ENCODE results near the gene RPUSD2.

RPUSD2 gene, protein sequence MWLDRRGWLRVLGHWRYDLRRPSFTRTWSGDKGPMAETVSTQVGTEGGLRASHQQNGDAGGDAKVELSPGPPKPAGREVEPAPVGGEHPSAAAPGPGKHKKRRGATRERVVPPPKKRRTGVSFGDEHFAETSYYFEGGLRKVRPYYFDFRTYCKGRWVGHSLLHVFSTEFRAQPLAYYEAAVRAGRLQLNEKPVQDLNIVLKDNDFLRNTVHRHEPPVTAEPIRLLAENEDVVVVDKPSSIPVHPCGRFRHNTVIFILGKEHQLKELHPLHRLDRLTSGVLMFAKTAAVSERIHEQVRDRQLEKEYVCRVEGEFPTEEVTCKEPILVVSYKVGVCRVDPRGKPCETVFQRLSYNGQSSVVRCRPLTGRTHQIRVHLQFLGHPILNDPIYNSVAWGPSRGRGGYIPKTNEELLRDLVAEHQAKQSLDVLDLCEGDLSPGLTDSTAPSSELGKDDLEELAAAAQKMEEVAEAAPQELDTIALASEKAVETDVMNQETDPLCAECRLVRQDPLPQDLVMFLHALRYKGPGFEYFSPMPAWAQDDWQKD

DNA sequence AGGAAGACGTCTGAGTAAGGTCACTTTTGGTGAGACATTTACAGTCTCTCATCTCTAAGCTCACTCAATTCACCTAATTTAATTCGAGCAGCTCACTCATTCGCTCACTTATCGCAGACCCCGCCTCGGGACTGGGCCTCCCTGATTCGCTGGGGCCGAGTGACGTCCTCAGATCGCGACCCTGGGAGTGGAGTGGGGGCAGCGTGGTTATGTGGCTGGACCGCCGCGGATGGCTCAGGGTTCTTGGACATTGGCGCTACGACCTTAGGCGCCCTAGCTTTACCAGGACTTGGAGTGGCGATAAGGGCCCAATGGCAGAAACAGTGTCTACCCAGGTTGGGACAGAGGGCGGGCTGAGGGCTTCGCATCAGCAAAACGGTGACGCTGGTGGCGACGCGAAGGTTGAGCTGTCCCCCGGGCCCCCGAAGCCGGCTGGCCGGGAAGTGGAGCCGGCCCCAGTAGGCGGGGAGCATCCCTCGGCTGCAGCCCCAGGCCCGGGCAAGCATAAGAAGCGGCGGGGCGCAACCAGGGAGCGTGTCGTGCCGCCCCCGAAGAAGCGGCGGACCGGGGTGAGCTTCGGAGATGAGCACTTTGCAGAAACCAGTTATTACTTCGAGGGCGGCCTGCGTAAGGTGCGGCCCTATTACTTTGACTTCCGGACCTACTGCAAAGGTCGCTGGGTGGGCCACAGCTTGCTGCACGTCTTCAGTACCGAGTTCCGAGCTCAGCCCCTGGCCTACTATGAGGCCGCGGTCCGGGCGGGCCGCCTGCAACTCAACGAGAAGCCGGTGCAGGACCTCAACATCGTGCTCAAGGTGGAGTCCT lies at the start of gene RPUSD2:
TSS of gene RPUSD2 (plus strand) at position 171 of the 825 bp plus-strand sequence. CDS start at position 210, 39 bp downstream.
- peak; percentile 93 for DNase-seq

DNA sequence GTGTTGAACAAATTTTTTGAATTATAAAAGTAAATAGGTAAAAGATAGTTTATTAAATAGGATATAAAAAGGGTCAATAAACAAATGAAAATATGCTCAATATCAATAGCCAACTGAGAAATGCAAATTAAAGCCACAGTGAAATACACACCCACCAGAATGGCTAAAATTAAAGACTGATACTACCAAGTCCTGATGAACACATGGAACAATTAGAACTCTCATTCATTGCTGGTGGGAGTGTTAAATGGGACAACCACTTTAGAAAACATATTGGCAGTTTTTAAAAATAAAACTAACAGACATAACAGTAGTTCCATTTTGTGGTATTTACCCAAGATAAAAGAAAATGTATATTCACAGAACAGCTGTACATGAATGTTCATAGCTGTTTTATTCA lies 45.5 kb upstream of the RPUSD2 start:
- no peak for DNase-seq

DNA sequence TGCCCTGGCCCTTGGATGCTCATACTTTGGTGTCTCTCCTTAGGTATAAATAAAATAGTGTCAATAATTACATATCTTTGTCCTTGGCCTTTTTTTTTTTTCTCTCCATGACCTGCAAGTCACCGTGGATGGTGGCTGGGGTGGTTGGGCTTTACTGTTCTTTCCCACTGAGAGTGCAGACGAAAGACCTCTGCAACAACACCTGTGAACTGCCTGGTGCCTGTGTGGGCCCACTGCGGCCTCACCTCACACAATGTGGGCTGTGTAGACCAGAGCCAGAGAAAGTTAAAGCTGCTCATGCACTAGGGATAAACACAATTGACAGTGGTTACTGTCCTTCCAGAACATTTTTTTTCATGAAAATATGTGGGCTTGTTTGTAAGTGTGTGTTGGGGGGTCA lies 43.2 kb upstream of the RPUSD2 start:
- DNase-seq, result no peak

DNA sequence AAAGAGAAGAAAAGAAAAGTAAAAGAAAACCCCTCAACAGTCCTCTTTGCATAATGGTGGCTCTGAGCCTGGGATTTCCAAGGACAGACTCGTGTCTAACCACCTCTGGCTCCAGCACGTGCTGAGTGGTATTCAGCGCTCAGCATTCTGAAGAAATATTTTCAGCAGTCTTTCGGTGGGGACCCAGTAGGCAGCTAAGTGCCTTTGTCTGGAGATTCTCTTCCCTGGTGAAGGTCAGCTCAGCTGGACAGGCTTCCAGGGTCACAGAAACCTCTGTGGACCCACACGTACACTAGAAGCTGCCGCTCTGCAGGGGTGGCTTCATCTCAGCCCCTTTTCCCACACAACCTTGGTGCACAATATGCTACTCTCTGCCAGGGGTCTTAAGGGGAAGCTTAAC lies 40.3 kb upstream of the RPUSD2 start:
- DNase-seq, result no peak

DNA sequence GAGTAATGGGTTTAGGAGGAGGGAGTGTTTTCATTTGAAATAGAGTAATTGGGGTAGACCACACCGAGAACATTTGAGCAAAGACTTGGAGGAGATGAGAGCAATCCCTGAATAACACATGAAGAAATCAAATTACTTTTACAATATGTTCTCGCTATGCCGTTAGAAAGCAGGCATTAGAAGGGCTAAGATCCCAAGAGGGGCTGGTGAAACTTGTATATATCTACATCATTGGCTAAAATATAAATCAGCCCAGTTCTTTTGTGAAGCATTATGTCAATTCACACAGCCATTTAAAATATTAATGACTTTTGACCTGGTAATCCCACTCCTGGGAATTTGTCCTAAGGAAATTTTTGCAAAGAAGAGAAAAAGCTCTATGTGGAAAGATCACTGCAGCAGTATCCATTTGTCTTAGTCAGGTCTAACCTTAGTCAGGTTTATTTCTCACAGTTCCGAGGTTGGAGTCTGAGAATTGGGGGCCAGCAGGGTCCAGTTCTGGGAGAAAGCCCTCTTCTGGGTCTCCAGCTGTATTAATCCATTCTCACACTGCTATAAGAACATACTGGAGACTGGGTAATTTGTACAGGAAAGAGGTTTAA lies 35.2 kb upstream of the RPUSD2 start:
- no peak for DNase-seq

DNA sequence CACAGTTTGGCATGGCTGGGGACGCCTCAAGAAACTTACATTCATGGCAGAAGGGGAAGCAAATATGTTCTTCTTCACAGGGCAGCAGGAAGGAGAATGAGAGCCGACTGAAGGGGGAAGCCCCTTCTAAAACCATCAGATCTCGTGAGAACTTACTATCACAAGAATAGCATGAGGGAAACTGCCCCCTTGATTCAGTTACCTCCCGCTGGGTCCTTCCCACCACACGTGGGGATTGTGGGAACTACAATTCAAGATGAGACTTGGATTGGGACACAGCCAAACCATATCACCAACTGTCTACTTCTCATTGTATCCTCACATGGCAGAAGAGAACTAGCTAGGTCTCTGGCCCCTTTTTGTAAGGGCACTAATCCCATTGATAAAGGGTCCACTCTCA lies 34.7 kb upstream of the RPUSD2 start:
- no peak for DNase-seq

DNA sequence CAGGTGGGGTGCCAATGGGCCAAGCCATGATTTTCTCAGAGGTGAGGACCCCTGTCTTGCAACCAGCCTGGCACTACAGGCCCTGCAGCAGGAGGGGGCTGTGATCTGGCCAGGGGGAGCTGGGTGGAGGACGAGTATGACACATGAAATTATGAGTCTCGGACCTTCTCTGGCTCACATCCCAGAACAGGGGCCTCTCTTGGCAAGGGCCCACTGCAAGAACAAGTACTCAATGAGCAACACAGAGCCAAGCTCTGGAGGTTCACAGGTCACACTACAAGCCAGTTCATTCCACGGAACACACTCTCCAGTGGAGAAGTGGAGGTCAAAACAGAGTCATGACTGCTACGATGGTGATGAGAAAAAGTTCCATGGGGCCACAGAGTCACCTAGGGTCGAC lies 32.6 kb upstream of the RPUSD2 start:
- DNase-seq, result no peak

DNA sequence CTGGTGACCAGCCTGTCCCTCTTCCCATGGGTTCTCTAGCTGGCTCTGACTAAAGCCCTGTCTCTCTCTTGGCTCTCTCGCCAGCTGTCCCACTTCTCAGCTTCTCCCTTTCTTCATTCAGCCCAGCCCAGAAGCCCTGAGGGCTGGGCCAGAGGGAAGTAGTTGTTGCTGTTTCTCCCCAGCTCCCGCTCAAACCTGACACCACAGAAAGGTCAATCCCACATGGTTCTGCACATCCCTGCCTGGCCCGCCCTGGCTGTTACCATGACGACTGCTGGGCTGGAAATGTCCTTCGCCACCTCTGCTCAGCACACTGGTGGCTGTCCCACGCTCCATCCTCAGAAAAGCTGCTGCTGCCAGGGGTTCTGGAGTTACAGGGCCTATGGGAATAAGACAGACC lies 30.1 kb upstream of the RPUSD2 start:
- DNase-seq, result no peak

DNA sequence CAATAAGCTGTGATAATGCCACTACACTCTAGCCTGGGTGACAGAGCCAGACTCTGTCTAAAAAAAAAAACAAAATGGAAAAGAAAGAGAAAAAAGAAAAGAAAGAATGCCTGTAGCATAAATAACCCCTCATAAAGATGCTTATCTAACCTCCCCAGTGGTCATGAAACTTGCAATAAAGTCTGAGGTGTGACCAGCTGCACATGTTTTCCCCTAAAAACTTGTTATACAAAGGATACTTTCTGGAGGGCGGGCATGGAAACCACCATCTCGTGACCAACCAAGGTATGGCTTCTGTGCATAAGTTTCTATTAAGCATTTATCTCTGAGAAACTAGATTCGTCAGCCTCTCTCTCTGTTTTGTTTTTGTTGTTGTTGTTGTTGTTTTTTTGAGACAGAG lies 26.0 kb upstream of the RPUSD2 start:
- DNase-seq, result no peak

DNA sequence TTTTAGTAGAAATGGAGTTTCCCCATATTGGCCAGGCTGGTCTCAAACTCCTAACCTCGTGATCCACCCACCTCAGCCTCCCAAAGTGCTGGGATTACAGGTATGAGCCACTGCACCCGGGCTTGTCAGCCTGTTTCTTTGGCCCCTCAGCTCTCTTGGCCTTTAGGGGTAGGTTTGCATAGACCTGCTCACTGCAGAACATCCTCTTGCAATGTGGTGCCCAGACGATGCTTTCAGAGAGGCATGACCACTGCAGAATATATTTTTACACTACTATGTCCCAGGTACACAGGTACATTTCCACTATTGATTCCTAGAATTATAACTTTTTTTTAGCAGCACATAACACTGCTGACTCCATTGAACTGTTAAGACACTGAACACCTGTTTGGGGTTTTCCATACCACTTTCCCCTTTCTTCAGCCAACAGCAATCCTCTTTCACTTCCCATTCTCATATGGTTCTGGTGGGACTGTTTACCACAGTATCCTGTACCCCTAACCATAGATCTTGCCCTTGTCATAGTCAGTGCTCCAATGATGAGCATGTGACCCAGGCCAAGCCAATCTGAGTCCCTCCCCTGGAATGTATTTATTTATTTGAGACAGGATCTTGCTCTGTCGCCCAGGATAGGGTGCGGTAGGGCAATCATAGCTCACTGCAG lies 25.3 kb upstream of the RPUSD2 start:
- DNase-seq, result no peak

DNA sequence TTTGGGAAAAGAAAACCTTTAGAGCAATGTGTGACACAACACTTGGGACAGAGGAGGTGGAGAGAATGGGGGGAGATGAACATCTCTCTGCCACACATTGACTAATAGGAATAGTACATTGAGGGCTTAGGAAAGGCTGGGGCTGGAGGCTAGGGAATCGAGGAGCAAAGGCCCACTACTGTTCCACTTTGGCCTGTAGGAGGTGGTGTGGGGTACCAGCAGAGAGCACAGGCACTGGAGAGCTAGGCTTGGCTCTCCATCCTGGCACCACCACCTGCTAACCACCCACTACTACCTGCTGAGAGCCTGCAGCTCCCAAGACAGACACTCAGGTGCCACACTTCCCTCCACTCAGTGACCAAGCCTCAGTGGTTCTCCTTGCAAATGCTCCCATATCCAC lies 23.6 kb upstream of the RPUSD2 start:
- no peak for DNase-seq

DNA sequence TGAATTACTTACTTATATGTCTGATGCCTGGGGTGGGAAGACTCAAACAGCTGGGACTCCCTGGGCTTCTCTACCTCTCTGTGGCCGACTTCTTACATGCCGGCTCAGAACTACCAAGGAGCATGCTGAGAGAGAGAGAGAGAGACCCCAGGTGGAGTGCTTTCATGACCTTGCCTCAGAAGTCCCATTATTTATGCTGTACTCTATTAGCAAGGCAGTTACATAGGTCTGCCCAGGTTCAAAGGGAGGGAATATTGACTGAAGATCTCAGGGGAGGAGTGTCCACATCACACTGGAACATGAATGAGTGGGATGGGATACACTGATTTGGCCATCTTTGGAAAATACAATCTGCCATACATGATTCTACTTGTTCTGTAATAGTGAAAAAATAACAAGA lies 20.5 kb upstream of the RPUSD2 start:
- no peak for DNase-seq

DNA sequence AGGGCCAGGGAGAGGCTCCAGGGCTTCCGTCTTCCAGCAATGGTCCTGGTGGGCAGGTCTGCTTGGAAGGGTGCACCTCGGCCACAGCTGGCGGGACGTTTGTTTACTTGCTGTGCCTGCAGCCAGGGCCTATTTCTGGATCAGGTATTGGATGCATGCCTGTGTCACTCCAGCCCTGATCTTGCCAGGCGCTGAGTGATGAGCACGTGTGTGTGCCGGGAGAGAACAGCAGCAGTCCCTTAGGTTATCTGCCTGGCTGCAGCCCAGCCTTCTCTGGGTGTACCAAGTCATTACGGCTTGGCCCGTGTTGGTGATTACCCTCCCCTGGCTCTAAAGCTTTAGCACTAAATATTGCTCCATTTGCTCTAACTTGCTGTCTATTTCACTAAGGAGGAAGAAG lies 19.2 kb upstream of the RPUSD2 start:
- DNase-seq, result no peak

DNA sequence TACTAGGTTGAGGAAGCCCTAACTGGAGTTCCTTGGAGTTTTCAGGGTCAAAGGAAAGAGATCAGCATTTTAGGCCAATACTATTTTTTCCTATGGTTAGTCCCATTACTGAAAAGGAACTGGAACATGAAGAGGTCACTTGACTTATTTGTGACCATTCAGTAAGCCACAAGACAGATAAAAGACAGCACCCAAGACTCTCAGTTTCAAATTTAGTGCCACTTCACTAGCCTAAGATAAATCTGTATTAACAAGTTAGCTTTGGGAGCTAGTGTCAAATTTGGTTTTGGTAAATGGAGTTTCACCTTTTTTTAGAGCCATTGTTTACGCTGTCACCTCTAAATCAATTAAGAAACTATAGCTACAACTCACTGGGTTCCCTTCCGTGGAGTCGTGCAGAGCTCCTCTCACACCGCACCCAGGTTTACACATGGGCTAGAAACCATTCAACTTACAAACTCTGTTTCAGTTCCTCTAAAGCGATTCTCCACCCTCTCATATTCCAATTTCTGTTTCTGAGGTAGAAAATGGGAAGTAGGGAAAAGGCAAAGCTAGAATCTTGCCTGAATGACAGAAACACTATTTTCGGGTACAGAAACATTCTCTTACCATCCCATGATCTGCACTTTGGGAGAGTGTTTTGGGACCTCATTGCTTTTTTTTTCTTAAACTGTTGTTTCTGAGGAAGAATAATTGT lies 18.6 kb upstream of the RPUSD2 start:
- DNase-seq, result no peak

DNA sequence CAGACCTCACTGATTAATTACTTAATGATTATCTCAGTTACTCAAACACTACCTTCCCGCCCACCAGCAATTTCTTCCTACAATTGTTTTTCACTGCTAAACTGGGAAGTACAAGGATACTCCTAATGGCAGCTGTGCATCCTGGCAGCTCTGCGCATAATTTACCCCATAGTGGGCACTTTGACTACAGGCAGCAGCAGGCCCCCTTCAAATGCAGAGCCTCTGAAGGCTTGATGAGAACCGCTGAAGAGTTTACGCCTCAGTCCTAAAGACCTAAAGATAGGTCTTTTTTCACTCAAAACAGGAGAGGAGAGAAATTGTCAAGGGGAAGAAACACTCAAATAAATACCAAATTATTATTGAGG lies 15.0 kb upstream of the RPUSD2 start:
- no peak for DNase-seq

DNA sequence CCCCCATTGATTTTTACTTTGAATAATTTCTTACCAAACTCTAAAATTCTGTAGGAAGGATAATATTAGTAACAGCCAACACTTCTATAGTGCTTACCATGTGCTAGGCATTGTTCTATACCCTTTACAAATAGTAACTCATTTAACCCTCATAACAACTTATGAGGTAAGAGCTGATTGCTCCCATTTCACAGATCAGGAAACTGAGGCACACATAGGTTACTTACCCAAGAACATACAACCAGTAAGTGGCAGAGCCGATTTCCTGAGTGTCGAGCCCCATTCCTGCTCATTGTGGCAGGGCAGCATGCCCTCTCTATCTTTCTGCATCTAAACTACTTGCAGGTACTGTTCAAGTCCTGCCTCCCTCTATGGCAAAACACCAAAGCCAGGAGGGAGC lies 13.2 kb upstream of the RPUSD2 start:
- DNase-seq, result no peak

DNA sequence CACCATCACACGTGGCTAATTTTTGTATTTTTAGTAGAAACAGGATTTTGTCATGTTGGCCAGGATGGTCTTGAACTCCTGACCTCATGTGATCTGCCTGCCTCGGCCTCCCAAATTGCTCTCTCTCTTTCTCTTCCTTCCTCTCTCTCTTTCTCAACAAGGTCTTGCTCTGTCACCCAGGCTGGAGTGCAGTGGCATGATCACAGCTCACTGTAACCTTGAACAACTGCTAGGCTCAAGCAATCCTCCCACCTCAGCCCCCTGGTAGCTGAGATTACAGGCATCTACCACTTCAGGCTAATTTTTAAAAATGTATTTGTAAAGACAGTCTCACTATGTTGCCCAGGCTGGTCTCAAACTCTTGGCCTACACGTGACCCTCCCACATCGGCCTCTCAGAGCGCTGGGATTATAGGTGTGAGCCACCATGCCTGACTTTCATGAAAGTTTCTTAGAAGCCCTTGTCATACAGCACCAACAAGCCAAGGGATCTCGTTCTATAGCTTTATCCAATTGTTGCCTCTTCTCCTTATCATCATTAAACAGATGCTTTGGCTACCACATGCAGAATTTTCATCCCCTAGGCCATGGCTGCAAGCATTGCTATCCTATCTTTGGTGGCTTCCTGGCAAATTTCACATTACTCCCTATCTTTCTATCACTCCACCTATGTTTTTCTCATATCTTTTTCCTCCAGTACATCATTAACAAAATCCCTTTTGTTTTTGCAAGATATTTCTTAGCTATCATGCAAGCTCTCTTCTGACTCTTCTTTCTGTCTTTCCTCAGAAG lies 10.0 kb upstream of the RPUSD2 start:
- DNase-seq, result no peak

DNA sequence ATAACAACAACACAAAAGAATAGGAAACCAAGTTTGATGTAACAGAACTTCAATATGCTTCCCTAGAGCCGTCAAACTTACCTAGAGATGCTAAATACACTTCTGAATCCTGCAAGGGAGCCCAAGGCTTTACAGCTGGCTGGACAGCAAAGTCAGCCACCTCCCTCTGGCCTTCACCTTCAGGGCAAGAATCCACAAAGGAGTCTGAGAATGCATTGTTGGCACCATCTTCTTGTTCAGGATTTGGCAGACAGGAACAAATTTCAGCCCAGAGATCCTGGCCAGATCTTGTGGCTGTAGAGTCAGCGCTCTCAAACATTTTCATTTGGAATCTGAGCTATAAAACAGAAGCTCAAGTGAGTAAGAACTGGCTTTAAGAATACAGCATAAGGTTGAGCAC lies 6.4 kb upstream of the RPUSD2 start:
- DNase-seq, result no peak

DNA sequence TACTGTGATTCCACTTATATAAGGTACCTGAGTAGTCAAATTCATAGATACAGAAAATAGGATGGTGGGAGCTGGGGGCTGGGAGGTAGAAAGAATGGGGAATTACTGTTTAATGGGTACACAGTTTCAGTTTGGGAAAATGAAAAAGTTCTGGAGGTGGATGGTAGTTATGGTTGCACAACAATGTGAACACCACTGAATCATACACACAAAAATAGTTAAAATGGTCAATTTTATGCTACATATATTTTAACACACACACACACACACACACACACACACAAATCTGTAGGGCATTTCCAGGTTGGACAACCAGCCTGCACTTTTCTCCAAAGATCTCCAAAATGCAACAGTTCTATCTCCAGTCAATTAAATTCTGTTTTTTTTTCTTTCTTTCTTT lies 5.7 kb upstream of the RPUSD2 start:
- DNase-seq, result no peak

DNA sequence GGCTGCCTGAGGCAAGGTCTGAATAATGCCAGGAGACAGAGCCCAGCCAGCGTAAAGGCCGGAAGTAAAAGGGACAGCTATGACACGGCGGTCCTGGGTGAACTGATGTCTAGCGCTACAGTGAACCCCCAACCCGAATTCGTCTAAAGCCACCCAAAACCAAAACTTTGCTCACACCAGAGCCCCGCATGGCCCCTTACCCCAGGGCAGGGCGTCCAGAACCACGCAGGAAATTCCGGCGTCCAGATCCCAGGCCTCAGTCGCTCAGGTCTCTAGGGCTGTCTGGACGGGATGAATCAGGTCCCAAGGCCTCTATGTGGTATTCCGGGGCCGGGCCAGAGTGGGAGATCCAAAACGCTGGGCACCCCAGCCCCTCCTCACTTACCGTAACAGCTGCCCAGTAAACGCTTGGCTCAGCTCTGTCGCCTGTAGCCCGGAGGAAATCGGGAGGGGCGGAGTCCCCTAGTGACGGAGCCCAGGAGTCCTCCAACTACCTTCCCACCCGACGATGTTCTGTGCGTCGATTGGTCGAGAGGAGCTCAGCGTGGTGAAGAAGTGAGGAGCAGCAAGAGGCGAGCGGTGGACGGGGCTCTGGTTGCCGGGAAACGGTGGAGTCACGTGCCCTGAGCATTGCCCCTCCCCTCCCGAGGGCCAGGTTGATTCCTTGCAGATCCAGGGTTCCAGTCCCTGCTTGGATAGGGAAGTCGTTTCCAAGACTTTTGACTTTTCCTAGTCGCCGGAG lies 4.3 kb upstream of the RPUSD2 start, which contains the start of gene CCDC32:
TSS of gene CCDC32 (minus strand) at position 452 of the 742 bp plus-strand sequence. CDS start 2,027 bp downstream, outside the sequence.
- DNase-seq, result peak; percentile 97

Data from stimulated activated CD4-positive, alpha-beta T cell treated with anti-CD3 and anti-CD28 coated beads, Interleukin-4, amount 100 ng/mL, for 24 hours (primary cell).